Sigmoid colon (tissue), 7 donors: ENCODE results near the gene PKMYT1. TPM values are rescaled to one million over a fixed set of nuclear protein-coding genes. Genes with fewer than 3 reads are reported as not detected.

Source experiments
- DNase-seq: peaks from one replicate; pipeline ENCODE4 v3.0.0-alpha.2; 2019
- H3K27ac ChIP-seq, 4 donors: fragments of 200-600 bp; sonication (generic); one replicate each; pipeline ENCODE4 v1.5.1; 2016 to 2019; ENCODE audit warnings: mild to moderate bottlenecking in 1 of 4
- H3K27me3 ChIP-seq, 3 donors: fragments of 200-600 bp; sonication (generic); one replicate each; pipeline ENCODE4 v1.5.1; 2019; ENCODE audit warnings: mild to moderate bottlenecking in 1 of 3
- H3K36me3 ChIP-seq, 4 donors: fragments of 200-600 bp; sonication (generic); one replicate each; pipeline ENCODE4 v1.5.1; 2016 to 2019
- H3K4me1 ChIP-seq, 4 donors: fragments of 200-600 bp; sonication (generic); one replicate each; pipeline ENCODE4 v1.5.1; 2017 to 2019
- H3K4me3 ChIP-seq, 4 donors: fragments of 200-600 bp; sonication (generic); one replicate each; pipeline ENCODE4 v1.5.1; 2017 to 2019; ENCODE audit warnings: mild to moderate bottlenecking in 2 of 4, moderate library complexity in 1 of 4
- H3K9me3 ChIP-seq, 4 donors: fragments of 200-600 bp in 3 of 4; sonication (generic) in 3 of 4; one replicate each; pipeline versions ENCODE4 v1.5.1 to v1.6.1; 2013 to 2019
- CTCF ChIP-seq, 4 experiments: fragments of 450-650 bp in 3 of 4; fragments of 200-600 bp in 1 of 4; IDR thresholded peaks; one replicate each; pipeline ENCODE4 v1.5.1; 2016 to 2019; ENCODE audit warnings: antibody characterized with exemption in 4 of 4, mild to moderate bottlenecking in 3 of 4, moderate library complexity in 2 of 4
- EP300 ChIP-seq, 4 donors: sonication (generic); formaldehyde crosslinking; IDR thresholded peaks; one replicate each; pipeline ENCODE4 v1.6.1; 2017; ENCODE audit warnings: antibody characterized with exemption in 4 of 4
- POLR2A ChIP-seq, 2 donors: fragments of 450-650 bp; IDR thresholded peaks; one replicate each; pipeline ENCODE4 v1.6.1; 2016; ENCODE audit warnings: antibody characterized with exemption in 2 of 2, mild to moderate bottlenecking in 2 of 2, moderate library complexity in 2 of 2
- POLR2AphosphoS5 ChIP-seq, 4 donors: sonication (generic); formaldehyde crosslinking; IDR thresholded peaks; one replicate each; pipeline ENCODE4 v1.6.1; 2017; ENCODE audit warnings: antibody characterized with exemption in 4 of 4
- WGBS, 2 donors: extraction: QIAGEN DNeasy Blood & Tissue Kit; methylation state at CpG; one replicate each; pipeline ENCODE4 v1.1.7; 2013; 5-methylcytosine and 5-hydroxymethylcytosine counted together
- intact Hi-C: fragments of 100-400 bp; cut with DNase I; formaldehyde crosslinking; loops from one replicate; pipeline ENCODE4 v1.15.1; 2023
- polyA plus RNA-seq, 3 donors: library from polyadenylated mRNA; stranded (reverse); fragments of 200-250 nt; gene quantifications; one replicate each; pipeline ENCODE4 v1.2.3, GENCODE V29; 2013
- total RNA-seq, 4 donors: library from RNA; depleted of rRNA; stranded (reverse); fragments of >200 nt; gene quantifications; one replicate each; pipeline ENCODE4 v1.1.0, GENCODE V29; 2016
- donor health status: healthy with polysubstance abuse.
- donor health status: Bipolar disorder and iron deficiency.
- donor health status: healthy.

PKMYT1 gene
- total and polyA plus RNA-seq, 7 donors = 0.95 to 33.1 (median 2.9) TPM; not detected in 3

DNA sequence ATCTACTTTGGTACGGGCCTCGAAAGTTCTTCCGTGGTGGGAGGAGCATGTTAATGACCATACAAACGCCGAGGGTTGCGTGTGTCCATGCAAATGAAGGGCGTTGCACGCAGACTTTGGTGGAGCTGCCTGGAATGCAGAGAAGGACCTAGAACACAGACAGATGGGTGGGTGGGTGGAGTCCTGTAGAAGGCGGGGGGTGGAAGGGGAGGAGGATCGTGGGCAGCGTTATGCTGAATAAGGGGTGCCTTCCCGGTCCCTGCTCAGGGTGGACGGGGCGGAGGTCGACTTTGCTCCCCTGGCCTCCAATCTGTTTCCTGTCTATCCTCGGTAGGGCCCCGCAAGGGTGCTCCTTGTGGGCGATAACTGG lies 11.9 kb downstream of the PKMYT1 start:
- no peak for DNase-seq
- TF ChIP-seq CTCF (IDR thresholded peaks at IDR 0.05) (no peak), EP300 (IDR thresholded peaks at IDR 0.05) (no peak), POLR2A (IDR thresholded peaks at IDR 0.05) (no peak), POLR2AphosphoS5 (IDR thresholded peaks at IDR 0.05) (no peak)
- no peaks in the 10 kb centered on the region for H3K9me3 ChIP-seq
- H3K27me3 ChIP-seq = peaks cover 49 to 74% (median 66%) of the 10 kb centered on the region in 3 donors
- H3K4me1 ChIP-seq = peaks cover 0 to 61% (median 52%) of the 10 kb centered on the region in 4 donors
- intact Hi-C loops = loop anchor here (2.0 kb wide), 1 partner anchor 14 kb away; no protein-coding TSS in a partner anchor
- WGBS, 2 donors = 4 to 15% methylated on average over 18 of the region's 18 CpGs
- H3K27ac ChIP-seq = no peak overlapping the region
- no peaks in the 10 kb centered on the region for H3K36me3 ChIP-seq
- H3K4me3 ChIP-seq = peak overlapping the region in 3 of 4 donors; percentile 48 to 82 (median 69)

DNA sequence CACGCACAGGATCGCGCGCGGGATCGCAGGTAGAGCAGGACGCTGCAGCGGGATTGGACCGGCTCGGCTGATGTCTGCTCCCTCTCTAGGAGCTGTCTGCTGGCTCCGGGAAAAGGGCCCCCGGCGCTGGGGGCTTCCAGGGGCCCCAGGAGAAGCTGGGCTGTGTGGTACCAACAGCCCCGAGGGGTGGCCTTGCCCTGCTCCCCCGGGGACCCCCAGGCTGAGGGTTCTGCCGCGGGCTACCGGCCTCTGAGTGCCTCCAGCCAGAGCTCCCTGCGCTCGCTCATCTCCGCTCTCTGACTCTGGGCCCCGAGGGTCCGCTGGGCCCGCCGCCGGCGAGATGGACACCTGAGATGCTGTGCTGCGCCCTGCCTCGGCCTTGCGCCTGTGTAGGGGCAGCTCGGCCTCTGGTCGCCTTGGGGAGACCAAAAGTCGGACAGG lies 12.5 kb downstream of the PKMYT1 start:
- DNase-seq = no peak
- peaks cover 0 to 67% (median 58%) of the 10 kb centered on the region in 4 donors for H3K4me1 ChIP-seq
- no peaks in the 10 kb centered on the region for H3K36me3 ChIP-seq
- H3K27me3 ChIP-seq = peaks cover 55 to 81% (median 73%) of the 10 kb centered on the region in 3 donors
- intact Hi-C loops = loop anchor here (2.0 kb wide), 1 partner anchor 15 kb away; no protein-coding TSS in a partner anchor
- H3K9me3 ChIP-seq = no peaks in the 10 kb centered on the region
- H3K27ac ChIP-seq = no peak overlapping the region
- 59 to 68% methylated on average over 33 of the region's 33 CpGs for WGBS, 2 donors
- H3K4me3 ChIP-seq = no peak overlapping the region
- TF ChIP-seq CTCF (IDR thresholded peaks at IDR 0.05) = no peak

GRCh38 chr16:2967211-2967631 lies 13.0 kb downstream of the PKMYT1 start:
- no peak for DNase-seq
- intact Hi-C loops = no loop called here
- Histone ChIP-seq H3K27me3 (peaks cover 60 to 86% (median 78%) of the 10 kb centered on the region in 3 donors), H3K27ac (no peak overlapping the region), H3K4me1 (peaks cover 0 to 69% (median 60%) of the 10 kb centered on the region in 4 donors), H3K9me3 (no peaks in the 10 kb centered on the region), H3K36me3 (no peaks in the 10 kb centered on the region), H3K4me3 (peak overlapping the region in 2 of 4 donors; percentile 11 to 21)
- TF ChIP-seq CTCF (IDR thresholded peaks at IDR 0.05) (no peak), POLR2A (IDR thresholded peaks at IDR 0.05) (no peak), POLR2AphosphoS5 (IDR thresholded peaks at IDR 0.05) (no peak), EP300 (IDR thresholded peaks at IDR 0.05) (no peak)
- WGBS, 2 donors = 9 to 12% methylated on average over 51 of the region's 51 CpGs

- Histone ChIP-seq H3K27me3 (peaks cover 63 to 90% (median 82%) of the 10 kb centered on the region in 3 donors), H3K4me1 (peaks cover 0 to 69% (median 60%) of the 10 kb centered on the region in 4 donors), H3K27ac (no peak overlapping the region), H3K4me3 (peak overlapping the region in 2 of 4 donors; percentile 11 to 21), H3K9me3 (no peaks in the 10 kb centered on the region), H3K36me3 (no peaks in the 10 kb centered on the region)
- TF ChIP-seq EP300 (IDR thresholded peaks at IDR 0.05) = no peak
- TF ChIP-seq POLR2A (IDR thresholded peaks at IDR 0.05) = no peak
- TF ChIP-seq POLR2AphosphoS5 (IDR thresholded peaks at IDR 0.05) = no peak
- TF ChIP-seq CTCF (IDR thresholded peaks at IDR 0.05) = no peak
- DNase-seq = no peak
- WGBS, 2 donors = 1 to 4% methylated on average over 46 of the region's 46 CpGs
- intact Hi-C loops = no loop called here
Observed at GRCh38 chr16:2966808-2967191, 13.4 kb downstream of the PKMYT1 start.
